HEK293 (cell line): Measurements from ENCODE around the gene CCT8.
"Not testable (repeated sequence)": the region's sequence is repeated elsewhere in the genome, so short reads cannot be mapped to it uniquely, and the experiment has no call there.

ENCODE experiments used
- CTCF ChIA-PET: fragments of 350-600 bp; formaldehyde crosslinking; extraction: SDS; loops from one replicate; lab custom pipeline; 2021; ENCODE audit warnings: antibody characterized with exemption; lab: Yijun Ruan, JAX
- POLR2A ChIA-PET: fragments of 300-600 bp; formaldehyde crosslinking; extraction: SDS; loops from one replicate; lab custom pipeline; 2020; ENCODE audit warnings: antibody characterized with exemption, inconsistent platforms; lab: Yijun Ruan, JAX
- H3K27ac ChIP-seq: fragments of 200-500 bp; sonication (Bioruptor generic); 2 replicates; pipeline ENCODE4 v1.5.1; 2014; ENCODE audit warnings: low read depth, low read length, control low read depth, inconsistent platforms; ENCODE audit errors: extremely low read depth
- H3K36me3 ChIP-seq, 2 experiments: fragments of 200-500 bp in 1 of 2; sonication (Bioruptor generic) in 1 of 2; 1 replicate in 1 of 2; 2 replicates in 1 of 2; pipeline ENCODE4 v1.5.1; 2014 to 2017; ENCODE audit warnings: inconsistent platforms in 2 of 2, low read length in 2 of 2; ENCODE audit not compliant: control insufficient read depth in 2 of 2, insufficient read depth in 1 of 2
- H3K4me1 ChIP-seq: fragments of 200-500 bp; sonication (Bioruptor generic); 2 replicates; pipeline ENCODE4 v1.5.1; 2014; ENCODE audit warnings: mild to moderate bottlenecking, low read length, inconsistent platforms; ENCODE audit not compliant: control insufficient read depth, insufficient read depth
- H3K4me3 ChIP-seq: 2 replicates; pipeline ENCODE4 v1.5.1; 2011; ENCODE audit warnings: low read depth, mild to moderate bottlenecking, control low read depth, low read length, moderate library complexity
- H3K9me3 ChIP-seq: fragments of 200-500 bp; sonication (Bioruptor generic); 2 replicates; pipeline ENCODE4 v1.5.1; 2014; ENCODE audit warnings: low read depth, low read length, inconsistent platforms; ENCODE audit not compliant: control insufficient read depth, insufficient read depth
- SALL2 ChIP-seq: fragments of 450-650 bp; formaldehyde crosslinking; IDR thresholded peaks from 2 replicates; pipeline ENCODE4 v1.5.0; 2017; ENCODE audit warnings: missing biosample characterization, mild to moderate bottlenecking, missing genetic modification characterization, borderline replicate concordance
- ZNF184 ChIP-seq: fragments of 450-650 bp; IDR thresholded peaks from 2 replicates; pipeline ENCODE4 v1.5.1; 2018; ENCODE audit warnings: missing biosample characterization, mild to moderate bottlenecking, missing genetic modification characterization
- ZNF19 ChIP-seq: fragments of 450-650 bp; formaldehyde crosslinking; IDR thresholded peaks from 2 replicates; pipeline ENCODE4; 2016; ENCODE audit warnings: missing biosample characterization, missing genetic modification characterization, low read depth
- ZNF24 ChIP-seq: fragments of 450-650 bp; formaldehyde crosslinking; IDR thresholded peaks from 2 replicates; pipeline ENCODE4 v1.5.1; 2016; ENCODE audit warnings: missing biosample characterization, missing genetic modification characterization
- ZNF426 ChIP-seq: fragments of 450-650 bp; formaldehyde crosslinking; IDR thresholded peaks from 2 replicates; pipeline ENCODE4 v1.5.1; 2017; ENCODE audit warnings: missing biosample characterization, missing genetic modification characterization, mild to moderate bottlenecking, inconsistent platforms, moderate library complexity
- ZNF521 ChIP-seq: fragments of 450-650 bp; formaldehyde crosslinking; IDR thresholded peaks from 2 replicates; pipeline ENCODE4 v1.5.1; 2017; ENCODE audit warnings: missing biosample characterization, mild to moderate bottlenecking, missing genetic modification characterization
- ZNF596 ChIP-seq: fragments of 450-650 bp; IDR thresholded peaks from 2 replicates; pipeline ENCODE4 v1.5.0; 2018; ENCODE audit warnings: missing biosample characterization, mild to moderate bottlenecking, missing genetic modification characterization, moderate library complexity
- ZNF629 ChIP-seq: fragments of 450-650 bp; formaldehyde crosslinking; IDR thresholded peaks from 2 replicates; pipeline ENCODE4 v1.5.1; 2017; ENCODE audit warnings: missing biosample characterization, missing genetic modification characterization
- ZNF837 ChIP-seq: fragments of 450-650 bp; formaldehyde crosslinking; IDR thresholded peaks from 2 replicates; pipeline ENCODE4 v1.5.1; 2016; ENCODE audit warnings: missing biosample characterization, missing genetic modification characterization
- TF ChIP-seq, protein P1 (sequence below): fragments of 450-650 bp; formaldehyde crosslinking; IDR thresholded peaks from 2 replicates; pipeline ENCODE4 v1.5.1; 2016; ENCODE audit warnings: missing biosample characterization, missing genetic modification characterization, borderline replicate concordance
- TF ChIP-seq, protein P2 (sequence below): fragments of 450-650 bp; formaldehyde crosslinking; IDR thresholded peaks from 2 replicates; pipeline ENCODE4 v1.5.1; 2016; ENCODE audit warnings: missing biosample characterization, missing genetic modification characterization
- TF ChIP-seq, protein P3 (sequence below): fragments of 450-650 bp; formaldehyde crosslinking; IDR thresholded peaks from 2 replicates; pipeline ENCODE4 v1.5.1; 2016; ENCODE audit warnings: missing biosample characterization, missing genetic modification characterization
- TF ChIP-seq, protein P4 (sequence below): fragments of 450-650 bp; formaldehyde crosslinking; IDR thresholded peaks from 2 replicates; pipeline ENCODE4 v1.5.1; 2016; ENCODE audit warnings: missing biosample characterization, missing genetic modification characterization
- TF ChIP-seq, protein P5 (sequence below): fragments of 450-650 bp; formaldehyde crosslinking; IDR thresholded peaks from 2 replicates; pipeline ENCODE4 v1.5.1; 2016; ENCODE audit warnings: missing biosample characterization, missing genetic modification characterization

CCT8 gene

DNA sequence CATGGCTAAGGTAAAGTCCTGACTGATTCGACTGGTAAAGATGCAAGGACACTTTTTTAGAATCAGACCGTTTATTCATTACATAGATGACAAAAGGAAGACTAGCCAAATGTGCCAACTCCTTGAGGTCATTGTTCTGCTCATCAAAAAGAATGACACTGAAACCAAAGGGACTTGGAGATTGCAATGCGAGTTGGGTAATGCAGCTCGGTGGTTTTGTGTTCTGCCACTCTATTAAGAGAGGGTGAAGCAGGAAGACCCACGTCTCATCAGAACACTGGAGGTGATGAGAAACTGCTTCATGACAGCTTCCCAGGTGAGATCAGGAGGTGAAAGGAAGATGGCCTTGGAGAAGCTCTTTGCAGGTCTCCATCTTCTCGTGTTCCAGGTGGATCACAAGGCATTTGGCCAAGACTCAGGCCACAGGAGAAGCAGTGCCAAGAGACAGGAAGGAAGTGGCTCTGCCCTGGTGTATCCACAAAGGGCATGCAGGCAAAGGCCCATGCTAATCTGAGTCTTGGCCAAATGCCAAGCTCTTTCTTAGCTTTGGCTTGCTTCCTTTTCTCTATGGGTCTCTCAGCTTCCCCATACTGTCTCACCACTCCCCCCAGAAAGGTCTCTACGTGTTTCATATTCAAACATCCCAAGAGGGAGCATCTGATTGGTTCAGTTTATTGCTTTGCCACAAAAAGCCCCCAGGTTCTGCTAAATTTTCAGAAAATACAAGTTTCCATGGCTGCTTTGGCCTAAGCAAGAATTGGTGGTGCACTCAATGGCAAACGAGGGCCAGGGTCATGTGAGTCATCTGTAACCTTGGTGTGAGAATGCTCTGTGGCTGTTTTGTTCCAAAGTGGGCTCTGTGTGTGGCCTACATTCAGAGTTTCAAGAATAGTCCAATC is 5.7 kb upstream of the CCT8 start:
- Histone ChIP-seq H3K4me3 (no peak overlapping the region), H3K4me1 (peaks cover 10% of the 10 kb centered on the region; the same call in 1 of the 2 replicates)

DNA sequence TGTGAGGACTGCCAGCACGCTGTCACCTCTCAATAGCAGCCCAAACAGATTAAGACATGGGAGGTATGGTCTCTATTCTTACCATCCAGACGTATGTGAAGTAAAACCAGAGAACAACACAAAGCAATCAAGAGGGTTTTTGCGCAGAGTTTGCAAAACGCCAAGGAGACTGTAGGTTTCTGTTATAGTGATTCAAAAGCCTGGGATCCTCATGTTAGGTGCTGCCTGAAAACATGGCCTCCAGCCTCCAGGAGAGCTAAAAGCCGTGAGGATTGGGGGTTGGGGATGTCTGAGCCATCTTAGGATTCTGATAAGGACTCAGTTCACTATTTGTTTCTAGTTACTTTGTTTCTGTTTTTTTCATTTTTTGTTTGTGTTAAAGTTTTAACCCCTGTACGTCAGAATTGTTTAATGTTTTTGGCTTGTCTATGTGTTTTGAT is 4.2 kb upstream of the CCT8 start:
- ChIA-PET POLR2A (no interaction called here), CTCF (no interaction called here)
- no peak for TF ChIP-seq ZNF629 (tag by site-specific recombination)
- TF ChIP-seq, protein P1, sequence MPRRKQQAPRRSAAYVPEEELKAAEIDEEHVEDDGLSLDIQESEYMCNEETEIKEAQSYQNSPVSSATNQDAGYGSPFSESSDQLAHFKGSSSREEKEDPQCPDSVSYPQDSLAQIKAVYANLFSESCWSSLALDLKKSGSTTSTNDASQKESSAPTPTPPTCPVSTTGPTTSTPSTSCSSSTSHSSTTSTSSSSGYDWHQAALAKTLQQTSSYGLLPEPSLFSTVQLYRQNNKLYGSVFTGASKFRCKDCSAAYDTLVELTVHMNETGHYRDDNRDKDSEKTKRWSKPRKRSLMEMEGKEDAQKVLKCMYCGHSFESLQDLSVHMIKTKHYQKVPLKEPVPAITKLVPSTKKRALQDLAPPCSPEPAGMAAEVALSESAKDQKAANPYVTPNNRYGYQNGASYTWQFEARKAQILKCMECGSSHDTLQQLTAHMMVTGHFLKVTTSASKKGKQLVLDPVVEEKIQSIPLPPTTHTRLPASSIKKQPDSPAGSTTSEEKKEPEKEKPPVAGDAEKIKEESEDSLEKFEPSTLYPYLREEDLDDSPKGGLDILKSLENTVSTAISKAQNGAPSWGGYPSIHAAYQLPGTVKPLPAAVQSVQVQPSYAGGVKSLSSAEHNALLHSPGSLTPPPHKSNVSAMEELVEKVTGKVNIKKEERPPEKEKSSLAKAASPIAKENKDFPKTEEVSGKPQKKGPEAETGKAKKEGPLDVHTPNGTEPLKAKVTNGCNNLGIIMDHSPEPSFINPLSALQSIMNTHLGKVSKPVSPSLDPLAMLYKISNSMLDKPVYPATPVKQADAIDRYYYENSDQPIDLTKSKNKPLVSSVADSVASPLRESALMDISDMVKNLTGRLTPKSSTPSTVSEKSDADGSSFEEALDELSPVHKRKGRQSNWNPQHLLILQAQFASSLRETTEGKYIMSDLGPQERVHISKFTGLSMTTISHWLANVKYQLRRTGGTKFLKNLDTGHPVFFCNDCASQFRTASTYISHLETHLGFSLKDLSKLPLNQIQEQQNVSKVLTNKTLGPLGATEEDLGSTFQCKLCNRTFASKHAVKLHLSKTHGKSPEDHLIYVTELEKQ (tag by site-specific recombination), result no peak
- no peak for TF ChIP-seq ZNF837
- no peak for TF ChIP-seq ZNF19 (tag by site-specific recombination)
- no peak for TF ChIP-seq ZNF596 (tag by site-specific recombination)
- TF ChIP-seq SALL2 (tag by site-specific recombination), result no peak
- TF ChIP-seq, protein P2, sequence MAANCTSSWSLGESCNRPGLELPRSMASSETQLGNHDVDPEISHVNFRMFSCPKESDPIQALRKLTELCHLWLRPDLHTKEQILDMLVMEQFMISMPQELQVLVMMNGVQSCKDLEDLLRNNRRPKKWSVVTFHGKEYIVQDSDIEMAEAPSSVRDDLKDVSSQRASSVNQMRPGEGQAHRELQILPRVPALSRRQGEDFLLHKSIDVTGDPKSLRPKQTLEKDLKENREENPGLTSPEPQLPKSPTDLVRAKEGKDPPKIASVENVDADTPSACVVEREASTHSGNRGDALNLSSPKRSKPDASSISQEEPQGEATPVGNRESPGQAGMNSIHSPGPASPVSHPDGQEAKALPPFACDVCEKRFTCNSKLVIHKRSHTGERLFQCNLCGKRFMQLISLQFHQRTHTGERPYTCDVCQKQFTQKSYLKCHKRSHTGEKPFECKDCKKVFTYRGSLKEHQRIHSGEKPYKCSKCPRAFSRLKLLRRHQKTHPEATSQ (tag by site-specific recombination), result no peak
- TF ChIP-seq ZNF426, result no peak
- no peak for TF ChIP-seq ZNF24 (tag by site-specific recombination)
- TF ChIP-seq, protein P3, sequence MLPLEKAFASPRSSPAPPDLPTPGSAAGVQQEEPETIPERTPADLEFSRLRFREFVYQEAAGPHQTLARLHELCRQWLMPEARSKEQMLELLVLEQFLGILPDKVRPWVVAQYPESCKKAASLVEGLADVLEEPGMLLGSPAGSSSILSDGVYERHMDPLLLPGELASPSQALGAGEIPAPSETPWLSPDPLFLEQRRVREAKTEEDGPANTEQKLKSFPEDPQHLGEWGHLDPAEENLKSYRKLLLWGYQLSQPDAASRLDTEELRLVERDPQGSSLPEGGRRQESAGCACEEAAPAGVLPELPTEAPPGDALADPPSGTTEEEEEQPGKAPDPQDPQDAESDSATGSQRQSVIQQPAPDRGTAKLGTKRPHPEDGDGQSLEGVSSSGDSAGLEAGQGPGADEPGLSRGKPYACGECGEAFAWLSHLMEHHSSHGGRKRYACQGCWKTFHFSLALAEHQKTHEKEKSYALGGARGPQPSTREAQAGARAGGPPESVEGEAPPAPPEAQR (tag by site-specific recombination), result no peak
- TF ChIP-seq, protein P4, sequence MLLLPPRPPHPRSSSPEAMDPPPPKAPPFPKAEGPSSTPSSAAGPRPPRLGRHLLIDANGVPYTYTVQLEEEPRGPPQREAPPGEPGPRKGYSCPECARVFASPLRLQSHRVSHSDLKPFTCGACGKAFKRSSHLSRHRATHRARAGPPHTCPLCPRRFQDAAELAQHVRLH (tag by site-specific recombination), result no peak
- no peak overlapping the region for H3K27ac ChIP-seq
- H3K9me3 ChIP-seq, result no peaks in the 10 kb centered on the region
- no peaks in the 10 kb centered on the region for H3K36me3 ChIP-seq
- H3K4me3 ChIP-seq, result no peak overlapping the region
- H3K4me1 ChIP-seq, result peaks cover 5% of the 10 kb centered on the region; the same call in 1 of the 2 replicates

More for the DNA sequence above, 5.7 kb upstream of the CCT8 start:
- ChIA-PET CTCF (interaction anchor here (0.6 to 2.1 kb wide), 5 partner anchors 9 to 778 kb away, joined by 3 to 7 read pairs (median 3); no protein-coding TSS in a partner anchor), POLR2A (interaction anchor here (0.6 to 1.0 kb wide), 2 partner anchors 26 to 120 kb away, joined by 3 read pairs; no protein-coding TSS in a partner anchor)
- Histone ChIP-seq H3K9me3 (no peaks in the 10 kb centered on the region), H3K36me3 (no peaks in the 10 kb centered on the region), H3K27ac (no peak overlapping the region)
- TF ChIP-seq, protein P5, sequence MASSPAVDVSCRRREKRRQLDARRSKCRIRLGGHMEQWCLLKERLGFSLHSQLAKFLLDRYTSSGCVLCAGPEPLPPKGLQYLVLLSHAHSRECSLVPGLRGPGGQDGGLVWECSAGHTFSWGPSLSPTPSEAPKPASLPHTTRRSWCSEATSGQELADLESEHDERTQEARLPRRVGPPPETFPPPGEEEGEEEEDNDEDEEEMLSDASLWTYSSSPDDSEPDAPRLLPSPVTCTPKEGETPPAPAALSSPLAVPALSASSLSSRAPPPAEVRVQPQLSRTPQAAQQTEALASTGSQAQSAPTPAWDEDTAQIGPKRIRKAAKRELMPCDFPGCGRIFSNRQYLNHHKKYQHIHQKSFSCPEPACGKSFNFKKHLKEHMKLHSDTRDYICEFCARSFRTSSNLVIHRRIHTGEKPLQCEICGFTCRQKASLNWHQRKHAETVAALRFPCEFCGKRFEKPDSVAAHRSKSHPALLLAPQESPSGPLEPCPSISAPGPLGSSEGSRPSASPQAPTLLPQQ (tag by site-specific recombination), result no peak
- TF ChIP-seq ZNF521 (tag by site-specific recombination), result no peak
- no peak for TF ChIP-seq ZNF184 (tag by site-specific recombination)
- TF ChIP-seq, all 188 proteins: peak for 0

DNA sequence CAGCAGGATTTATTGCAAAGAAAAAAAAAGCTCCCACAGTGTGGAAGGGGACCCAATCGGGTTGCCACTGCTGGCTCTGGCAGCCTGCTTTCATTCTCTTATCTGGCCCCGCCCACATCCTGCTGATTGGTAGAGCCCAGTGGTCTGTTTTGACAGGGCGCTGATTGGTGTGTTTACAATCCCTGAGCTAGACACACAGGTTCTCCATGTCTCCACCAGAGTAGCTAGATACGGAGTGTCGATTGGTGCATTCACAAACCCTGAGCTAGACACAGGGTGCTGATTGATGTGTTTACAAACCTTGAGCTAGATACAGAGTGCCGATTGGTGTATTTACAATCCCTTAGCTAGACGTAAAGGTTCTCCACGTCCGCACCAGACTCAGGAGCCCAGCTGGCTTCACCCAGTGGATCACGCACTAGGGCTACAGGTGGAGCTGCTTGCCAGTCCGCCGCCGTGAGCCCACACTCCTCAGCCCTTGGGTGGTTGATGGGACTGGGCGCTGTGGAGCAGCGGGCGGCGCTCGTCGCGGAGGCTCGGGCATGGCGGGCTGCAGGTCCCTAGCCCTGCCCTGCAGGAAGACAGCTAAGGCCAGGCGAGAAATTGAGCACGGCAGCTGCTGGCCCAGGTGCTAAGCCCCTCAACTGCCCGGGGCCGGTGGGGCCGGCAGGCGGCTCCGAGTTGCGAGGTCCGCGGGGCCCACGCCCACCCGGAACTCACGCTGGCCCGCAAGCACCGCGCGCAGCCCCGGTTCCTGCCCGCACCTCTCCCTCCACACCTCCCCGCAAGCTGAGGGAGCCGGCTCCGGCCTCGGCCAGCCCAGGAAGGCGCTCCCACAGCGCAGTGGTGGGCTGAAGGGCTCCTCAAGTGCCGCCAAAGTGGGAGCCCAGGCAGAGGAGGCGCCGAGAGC is 3.5 kb upstream of the CCT8 start:
- POLR2A ChIA-PET, H3K4me1 ChIP-seq, H3K9me3 ChIP-seq, H3K4me3 ChIP-seq, H3K36me3 ChIP-seq, H3K27ac ChIP-seq: not testable (repeated sequence)
- CTCF ChIA-PET, result interaction anchor here (0.7 kb wide), 1 partner anchor 52 kb away, joined by 3 read pairs; no protein-coding TSS in a partner anchor
